OCI-LY3 (cell line): Measurements from ENCODE around the gene DDAH2.

Experiments
- EZH2phosphoT487 ChIP-seq: fragments of 200-600 bp; shearing (Covaris generic); IDR thresholded peaks from 2 replicates; pipeline ENCODE4 v1.6.1; 2018; ENCODE audit warnings: antibody characterized with exemption, mixed run types, low read depth
- TF ChIP-seq, protein P1 (sequence below): fragments of 200-600, 300-600 bp; sonication (generic); IDR thresholded peaks from 2 replicates; pipeline ENCODE4 v1.5.1; 2014; ENCODE audit warnings: antibody characterized with exemption, low read length, low read depth

DNA sequence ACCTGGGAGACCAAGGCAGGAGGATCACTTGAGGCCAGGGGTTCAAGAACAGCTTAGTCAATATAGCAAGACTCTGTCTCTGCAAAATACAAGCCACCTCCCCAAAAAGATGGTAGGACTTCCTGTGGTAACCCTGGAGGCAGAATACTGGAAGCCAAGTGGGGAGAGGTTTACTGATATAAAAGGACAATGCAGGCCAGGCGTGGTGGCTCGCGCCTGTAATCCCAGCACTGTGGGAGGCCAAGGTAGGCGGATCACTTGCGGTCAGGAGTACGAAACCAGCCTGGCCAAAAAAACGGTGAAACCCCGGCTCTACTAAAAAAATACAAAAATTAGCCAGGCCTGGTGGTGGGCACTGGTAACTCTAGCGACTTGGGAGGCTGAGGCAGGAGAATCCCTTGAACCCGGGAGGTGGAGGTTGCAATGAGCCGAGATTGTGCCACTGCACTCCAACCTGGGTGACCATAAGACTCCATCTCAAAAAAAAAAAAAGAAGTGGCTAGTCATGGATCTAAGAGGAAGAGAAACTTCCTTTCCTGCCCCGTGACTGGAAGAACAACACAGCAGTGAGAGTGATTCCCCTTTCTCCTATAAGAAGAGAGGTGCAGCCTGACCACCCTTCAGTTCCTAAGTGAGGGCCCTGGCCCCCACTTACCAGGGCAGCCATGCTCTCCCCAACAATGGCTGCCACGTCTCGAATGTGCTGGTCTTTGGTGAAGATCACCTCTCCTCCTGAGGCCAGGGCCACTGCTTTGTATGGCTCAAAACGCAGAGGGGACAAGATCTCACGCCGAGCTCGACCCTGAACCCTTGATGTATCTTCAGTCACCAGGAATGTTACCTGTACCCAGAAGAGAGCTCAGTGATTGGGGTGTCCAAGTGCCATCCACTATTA lies 39.5 kb upstream of the DDAH2 start:
- TF ChIP-seq, protein P1, sequence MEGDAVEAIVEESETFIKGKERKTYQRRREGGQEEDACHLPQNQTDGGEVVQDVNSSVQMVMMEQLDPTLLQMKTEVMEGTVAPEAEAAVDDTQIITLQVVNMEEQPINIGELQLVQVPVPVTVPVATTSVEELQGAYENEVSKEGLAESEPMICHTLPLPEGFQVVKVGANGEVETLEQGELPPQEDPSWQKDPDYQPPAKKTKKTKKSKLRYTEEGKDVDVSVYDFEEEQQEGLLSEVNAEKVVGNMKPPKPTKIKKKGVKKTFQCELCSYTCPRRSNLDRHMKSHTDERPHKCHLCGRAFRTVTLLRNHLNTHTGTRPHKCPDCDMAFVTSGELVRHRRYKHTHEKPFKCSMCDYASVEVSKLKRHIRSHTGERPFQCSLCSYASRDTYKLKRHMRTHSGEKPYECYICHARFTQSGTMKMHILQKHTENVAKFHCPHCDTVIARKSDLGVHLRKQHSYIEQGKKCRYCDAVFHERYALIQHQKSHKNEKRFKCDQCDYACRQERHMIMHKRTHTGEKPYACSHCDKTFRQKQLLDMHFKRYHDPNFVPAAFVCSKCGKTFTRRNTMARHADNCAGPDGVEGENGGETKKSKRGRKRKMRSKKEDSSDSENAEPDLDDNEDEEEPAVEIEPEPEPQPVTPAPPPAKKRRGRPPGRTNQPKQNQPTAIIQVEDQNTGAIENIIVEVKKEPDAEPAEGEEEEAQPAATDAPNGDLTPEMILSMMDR, result no peak
- TF ChIP-seq EZH2phosphoT487, result no peak
